Liver (tissue), 9 donors: ENCODE measurements around the gene PARD6A. TPM values are rescaled to one million over a fixed set of nuclear protein-coding genes. Genes with fewer than 3 reads are reported as not detected.
A peak's percentile ranks its signal among the peaks of the same experiment; 100 is the strongest.

ENCODE experiments used
- DNase-seq: peaks from one replicate; pipeline ENCODE4 v3.0.0-alpha.2; 2017; ENCODE audit warnings: low spot score
- H3K27ac ChIP-seq, 2 donors: one replicate each; pipeline ENCODE4 v1.7.0; 2013; ENCODE audit warnings: inconsistent platforms in 2 of 2, low read length in 2 of 2, control low read depth in 1 of 2, low read depth in 1 of 2, mild to moderate bottlenecking in 1 of 2
- H3K27me3 ChIP-seq, 4 donors: one replicate each; pipeline versions ENCODE4 v1.6.1 to v1.7.0; 2013; ENCODE audit warnings: low read length in 3 of 4, inconsistent platforms in 1 of 4, mild to moderate bottlenecking in 1 of 4, moderate library complexity in 1 of 4; ENCODE audit not compliant: control insufficient read depth in 4 of 4, insufficient read depth in 4 of 4
- H3K36me3 ChIP-seq, 4 donors: one replicate each; pipeline versions ENCODE4 v1.6.1 to v1.7.0; 2013; ENCODE audit warnings: low read length in 3 of 4, mild to moderate bottlenecking in 3 of 4, low read depth in 1 of 4, moderate library complexity in 1 of 4; ENCODE audit not compliant: control insufficient read depth in 4 of 4, insufficient read depth in 3 of 4
- H3K4me1 ChIP-seq, 4 donors: one replicate each; pipeline versions ENCODE4 v1.6.1 to v1.7.0; 2013; ENCODE audit warnings: low read length in 3 of 4, mild to moderate bottlenecking in 3 of 4, moderate library complexity in 1 of 4; ENCODE audit not compliant: control insufficient read depth in 4 of 4, insufficient read depth in 4 of 4
- H3K4me3 ChIP-seq, 3 donors: one replicate each; pipeline versions ENCODE4 v1.6.1 to v1.7.0; 2013; ENCODE audit warnings: low read length in 3 of 3, control low read depth in 1 of 3, low read depth in 1 of 3, mild to moderate bottlenecking in 1 of 3
- H3K9ac ChIP-seq, 2 donors: one replicate each; pipeline ENCODE4 v1.7.0; 2013; ENCODE audit warnings: low read length in 2 of 2, mild to moderate bottlenecking in 2 of 2, moderate library complexity in 2 of 2, control low read depth in 1 of 2, low read depth in 1 of 2
- H3K9me3 ChIP-seq, 4 donors: one replicate each; pipeline versions ENCODE4 v1.6.1 to v1.7.0; 2013; ENCODE audit warnings: low read length in 3 of 4; ENCODE audit not compliant: control insufficient read depth in 4 of 4
- ATF3 ChIP-seq: IDR thresholded peaks from 2 replicates; pipeline ENCODE4 v1.6.1; 2016; ENCODE audit warnings: antibody characterized with exemption
- EGR1 ChIP-seq, 2 donors: IDR thresholded peaks; 2 replicates each; pipeline ENCODE4 v1.6.1; 2016 to 2018; ENCODE audit warnings: antibody characterized with exemption in 2 of 2, low read depth in 2 of 2
- FOXA1 ChIP-seq: IDR thresholded peaks from 2 replicates; pipeline ENCODE4 v1.6.1; 2016; ENCODE audit warnings: antibody characterized with exemption
- FOXA2 ChIP-seq: IDR thresholded peaks from 2 replicates; pipeline ENCODE4 v1.6.1; 2016; ENCODE audit warnings: antibody characterized with exemption
- HNF4A ChIP-seq, 2 donors: conservative IDR thresholded peaks; 2 replicates each; pipeline ENCODE4 v1.6.1; 2016; ENCODE audit warnings: antibody characterized with exemption in 2 of 2, mild to moderate bottlenecking in 2 of 2
- HNF4G ChIP-seq: IDR thresholded peaks from 2 replicates; pipeline ENCODE4 v1.6.1; 2016; ENCODE audit warnings: antibody characterized with exemption
- JUND ChIP-seq, 2 donors: IDR thresholded peaks; 2 replicates each; pipeline ENCODE4 v1.6.1; 2016; ENCODE audit warnings: antibody characterized with exemption in 2 of 2
- MAX ChIP-seq: IDR thresholded peaks from 2 replicates; pipeline ENCODE4 v1.6.1; 2016; ENCODE audit warnings: antibody characterized with exemption
- NR2F2 ChIP-seq: IDR thresholded peaks from 2 replicates; pipeline ENCODE4 v1.6.1; 2016; ENCODE audit warnings: antibody characterized with exemption
- RAD21 ChIP-seq, 2 donors: IDR thresholded peaks; 2 replicates each; pipeline ENCODE4 v1.6.1; 2016; ENCODE audit warnings: antibody characterized with exemption in 2 of 2, mild to moderate bottlenecking in 2 of 2
- REST ChIP-seq: IDR thresholded peaks from 2 replicates; pipeline ENCODE4 v1.6.1; 2016; ENCODE audit warnings: antibody characterized with exemption, mild to moderate bottlenecking
- RXRA ChIP-seq, 2 donors: IDR thresholded peaks; 2 replicates each; pipeline ENCODE4 v1.6.1; 2017 to 2018; ENCODE audit warnings: antibody characterized with exemption in 2 of 2, mild to moderate bottlenecking in 1 of 2
- SP1 ChIP-seq: IDR thresholded peaks from 2 replicates; pipeline ENCODE4 v1.6.1; 2018; ENCODE audit warnings: antibody characterized with exemption, mild to moderate bottlenecking
- TAF1 ChIP-seq: conservative IDR thresholded peaks from 2 replicates; pipeline ENCODE4 v1.6.1; 2016; ENCODE audit warnings: antibody characterized with exemption, mild to moderate bottlenecking
- YY1 ChIP-seq: IDR thresholded peaks from 2 replicates; pipeline ENCODE4 v1.6.1; 2016; ENCODE audit warnings: antibody characterized with exemption, mild to moderate bottlenecking
- ZBTB33 ChIP-seq: IDR thresholded peaks from 2 replicates; pipeline ENCODE4 v1.6.1; 2016; ENCODE audit warnings: antibody characterized with exemption
- WGBS: extraction: QIAGEN DNeasy Blood & Tissue Kit; methylation state at CpG from one replicate; pipeline ENCODE4 v1.1.7; 2013; 5-methylcytosine and 5-hydroxymethylcytosine counted together
- polyA plus RNA-seq, 2 donors: library from polyadenylated mRNA; stranded (reverse) in 1 of 2; unstranded in 1 of 2; fragments of 200-250 nt in 1 of 2; fragments of >200 nt in 1 of 2; fragmentation: Nextera tagmentation in 1 of 2; extraction: Ambion mirVana in 1 of 2; gene quantifications; one replicate each; pipeline versions ENCODE4 v1.2.1 to v1.2.3, GENCODE V29; 2013 to 2015
- total RNA-seq, 2 donors: library from RNA; depleted of rRNA; stranded (reverse); fragments of >200 nt; gene quantifications; one replicate each; pipeline ENCODE4 v1.2.3, GENCODE V29; 2014
- donor health status: healthy.
- donor health status: healthy.
- donor health status: healthy.
- donor health status: healthy.
- donor health status: healthy.

Gene PARD6A
- total and polyA plus RNA-seq, 4 donors: 0.42 to 2.4 (median 1.8) TPM

- no peak overlapping the region for H3K4me3 ChIP-seq
- no peaks in the 10 kb centered on the region for H3K9me3 ChIP-seq
- H3K9ac ChIP-seq: no peak overlapping the region
- no peaks in the 10 kb centered on the region for H3K27me3 ChIP-seq
- H3K4me1 ChIP-seq: peaks cover 23 to 64% (median 47%) of the 10 kb centered on the region in 4 donors
- TF ChIP-seq HNF4G: no peak
- TF ChIP-seq REST: no peak
- TF ChIP-seq NR2F2: no peak
- no peak for TF ChIP-seq ZBTB33
- no peak for TF ChIP-seq HNF4A (conservative IDR thresholded peaks at IDR 0.05)
- TF ChIP-seq FOXA1: no peak
- TF ChIP-seq MAX: no peak
- no peak for TF ChIP-seq RXRA (IDR thresholded peaks at IDR 0.05)
- TF ChIP-seq YY1: no peak
- TF ChIP-seq EGR1 (IDR thresholded peaks at IDR 0.05; ENCODE audit: low read depth in 2 of 2): no peak
- TF ChIP-seq RAD21 (IDR thresholded peaks at IDR 0.05): no peak
- no peak for TF ChIP-seq SP1
- TF ChIP-seq TAF1: no peak
- TF ChIP-seq ATF3: no peak
- TF ChIP-seq FOXA2: no peak
- no peak for DNase-seq
- no peaks in the 10 kb centered on the region for H3K36me3 ChIP-seq
- no peak overlapping the region for H3K27ac ChIP-seq
- WGBS: 91% methylated on average over 10 of the region's 10 CpGs
These were observed 8.8 kb downstream of the PARD6A start for GRCh38 chr16:67669499-67670101.

GRCh38 chr16:67672306-67672705 is 11.5 kb downstream of the PARD6A start:
- no peak for TF ChIP-seq TAF1
- TF ChIP-seq MAX: no peak
- no peak for TF ChIP-seq ZBTB33
- no peak for TF ChIP-seq YY1
- no peak for TF ChIP-seq FOXA1
- TF ChIP-seq JUND (IDR thresholded peaks at IDR 0.05): no peak
- TF ChIP-seq SP1: no peak
- no peak for TF ChIP-seq EGR1 (IDR thresholded peaks at IDR 0.05; ENCODE audit: low read depth in 2 of 2)
- TF ChIP-seq HNF4G: no peak
- TF ChIP-seq RXRA (IDR thresholded peaks at IDR 0.05): no peak
- TF ChIP-seq NR2F2: no peak
- TF ChIP-seq HNF4A (conservative IDR thresholded peaks at IDR 0.05): no peak
- TF ChIP-seq REST: no peak
- peaks cover 25 to 73% (median 61%) of the 10 kb centered on the region in 4 donors for H3K4me1 ChIP-seq
- H3K9ac ChIP-seq: no peak overlapping the region
- no peak overlapping the region for H3K4me3 ChIP-seq
- H3K36me3 ChIP-seq: no peaks in the 10 kb centered on the region
- no peaks in the 10 kb centered on the region for H3K9me3 ChIP-seq
- H3K27me3 ChIP-seq: no peaks in the 10 kb centered on the region
- WGBS: 17% methylated on average over 4 of the region's 4 CpGs
- H3K27ac ChIP-seq: peak overlapping the region; percentile 89 to 95
- DNase-seq: no peak
